GM23338 (cell line): ENCODE data around the gene PPIP5K2.

Experiments
- CREB1 ChIP-seq: fragments of 250-450 bp; sonication (Bioruptor Pico); IDR thresholded peaks from 2 replicates; pipeline ENCODE4 v1.5.0; 2020; ENCODE audit warnings: low read depth, mild to moderate bottlenecking, moderate library complexity
- CTCF ChIP-seq, 2 experiments: fragments of 200-600 bp in 1 of 2; sonication (generic) in 1 of 2; conservative IDR thresholded peaks; 2 replicates each; pipeline versions ENCODE4 v1.5.1 to v1.6.1; 2016 to 2017; ENCODE audit warnings: antibody characterized with exemption in 2 of 2, low read depth in 2 of 2, mild to moderate bottlenecking in 2 of 2, moderate library complexity in 1 of 2
- EZH2 ChIP-seq: fragments of 200-600 bp; sonication (generic); IDR thresholded peaks from one replicate; pipeline ENCODE4 v1.8.0; 2017; ENCODE audit warnings: antibody characterized with exemption, mild to moderate bottlenecking, low read depth; ENCODE audit not compliant: unreplicated experiment
- EZH2phosphoT487 ChIP-seq: fragments of 200-600 bp; sonication (generic); IDR thresholded peaks from one replicate; pipeline ENCODE4 v1.8.1; 2018; ENCODE audit warnings: antibody characterized with exemption; ENCODE audit not compliant: unreplicated experiment
- JUNB ChIP-seq: IDR thresholded peaks from one replicate; pipeline ENCODE4 v1.6.1; 2016; ENCODE audit warnings: antibody characterized with exemption; ENCODE audit not compliant: unreplicated experiment
- REST ChIP-seq: IDR thresholded peaks from one replicate; pipeline ENCODE4 v1.6.1; 2018; ENCODE audit warnings: antibody characterized with exemption; ENCODE audit not compliant: unreplicated experiment
- STAT1 ChIP-seq: IDR thresholded peaks from one replicate; pipeline ENCODE4 v1.6.1; 2016; ENCODE audit warnings: antibody characterized with exemption; ENCODE audit not compliant: unreplicated experiment

GRCh38 chr5:103203226-103203625, 83.1 kb downstream of the PPIP5K2 start:
- TF ChIP-seq REST (no peak), EZH2phosphoT487 (no peak), CTCF (conservative IDR thresholded peaks at IDR 0.05; ENCODE audit: low read depth in 2 of 2) (no peak), EZH2 (no peak), JUNB (no peak), STAT1 (no peak), CREB1 (CRISPR knock-in tag) (no peak)
